ENCODE measurements around the gene RPL22L1. TPM values are rescaled to one million over a fixed set of nuclear protein-coding genes. Genes with fewer than 3 reads are reported as not detected.
A peak's percentile ranks its signal among the peaks of the same experiment; 100 is the strongest.
"Not testable (repeated sequence)": the region's sequence is repeated elsewhere in the genome, so short reads cannot be mapped to it uniquely, and the experiment has no call there.

Gene RPL22L1
- total RNA-seq (2014; rRNA removed; shearing (Covaris generic); ENCODE audit: low replicate concordance) = 97.0 and 146 TPM in 2 replicates

DNA sequence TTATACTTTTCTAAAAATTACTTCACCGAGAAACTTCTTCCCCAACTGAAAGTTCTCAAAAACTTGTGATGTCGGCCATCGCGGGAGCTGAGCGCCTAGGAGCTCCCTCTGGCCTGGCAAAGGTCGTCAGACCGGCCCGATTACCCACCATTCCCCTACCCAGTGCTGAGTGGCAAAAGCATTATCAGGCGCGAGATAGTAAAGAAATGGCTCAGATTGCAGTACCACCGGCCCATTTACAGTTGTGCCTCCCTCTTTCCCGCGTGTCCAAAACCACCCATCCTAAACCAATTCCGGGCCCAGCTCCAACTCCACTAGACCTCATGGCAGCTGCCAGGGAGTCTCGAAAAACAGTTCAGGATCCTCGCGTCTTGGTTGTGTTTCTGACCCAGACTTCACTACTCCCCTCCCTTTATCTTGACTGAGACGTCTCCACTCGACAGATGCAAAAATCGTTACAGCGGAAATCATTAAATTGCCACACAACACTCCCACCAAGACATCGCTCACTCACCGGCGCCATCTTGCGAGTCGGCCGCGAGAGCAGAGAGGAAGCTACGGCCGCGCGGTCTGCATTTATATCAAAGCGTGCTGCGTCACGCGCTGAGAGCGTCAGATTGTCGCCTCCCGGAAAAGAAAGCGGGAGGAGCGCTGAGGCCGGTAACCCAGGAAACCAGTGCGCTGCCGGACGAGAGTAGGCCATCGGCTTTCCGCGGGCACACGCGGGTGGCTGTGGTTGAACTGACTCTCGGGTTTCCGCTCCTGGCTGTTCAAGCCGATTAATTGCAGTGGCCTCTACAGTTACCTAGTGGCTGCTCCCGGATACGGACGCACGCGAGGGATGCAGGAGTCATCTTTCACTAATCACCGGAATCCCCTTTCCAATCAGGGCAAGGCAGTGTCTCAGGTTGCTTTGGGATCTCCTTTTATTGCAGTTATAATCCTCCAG, at the start of gene RPL22L1:
Gene RPL22L1 (minus strand): TSS at position 551 of the 949 bp plus-strand sequence. CDS start 28 bp downstream, at position 523.
- in situ Hi-C loops (cut with HindIII; ENCODE audit: low pct_unique_long_range_greater_than_20kb, low sequenced_read_pairs) = no loop called here
- peak; percentile 98 for DNase-seq (ENCODE audit: low read depth)

- in situ Hi-C loops (cut with HindIII; ENCODE audit: low pct_unique_long_range_greater_than_20kb, low sequenced_read_pairs) = no loop called here
- DNase-seq (ENCODE audit: low read depth) = no peak
These were observed 48.7 kb upstream of the RPL22L1 start for GRCh38 chr3:170918715-170919114.

DNA sequence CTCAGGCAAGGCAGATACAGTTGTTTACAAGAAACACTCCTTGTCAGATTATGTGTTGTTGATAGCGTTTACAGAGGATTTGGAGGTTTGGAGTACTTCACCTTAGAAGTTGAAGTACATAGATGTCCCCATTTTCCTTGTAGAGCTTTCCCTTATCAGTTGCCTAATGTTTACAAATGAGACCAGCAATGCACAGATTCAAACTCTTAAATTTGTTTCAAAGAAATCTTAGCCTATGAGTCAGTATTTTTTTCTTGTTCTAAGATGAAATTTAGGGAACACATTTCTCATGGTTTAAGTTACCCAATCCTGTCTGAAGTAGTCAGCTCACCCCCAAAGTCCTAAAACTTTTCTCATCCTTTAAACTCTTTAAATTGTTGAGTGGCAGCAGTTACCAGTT, 44.7 kb upstream of the RPL22L1 start:
- no peak for DNase-seq (ENCODE audit: low read depth)
- in situ Hi-C loops (cut with HindIII; ENCODE audit: low pct_unique_long_range_greater_than_20kb, low sequenced_read_pairs) = no loop called here

DNA sequence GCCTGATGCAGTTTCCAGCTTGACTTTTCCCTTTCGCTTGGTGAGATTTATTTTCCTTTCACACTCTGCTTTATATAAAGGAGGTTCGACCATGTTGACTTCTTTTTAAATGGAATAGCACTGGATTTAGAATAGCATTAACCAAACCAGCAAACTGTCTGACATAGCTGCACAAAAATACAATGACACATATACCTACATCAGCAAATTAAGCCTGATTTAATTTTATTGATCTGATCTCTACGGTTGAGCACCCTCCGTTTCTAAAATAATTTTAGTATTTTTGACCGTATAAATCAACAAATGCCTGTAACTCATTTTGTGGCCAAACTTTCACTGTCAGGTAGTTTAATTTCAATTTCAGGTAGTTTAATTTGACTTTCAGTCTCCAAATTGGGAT, 44.2 kb upstream of the RPL22L1 start:
- in situ Hi-C loops (cut with HindIII; ENCODE audit: low pct_unique_long_range_greater_than_20kb, low sequenced_read_pairs) = no loop called here
- no peak for DNase-seq (ENCODE audit: low read depth)

GRCh38 chr3:170911051-170911450, 41.1 kb upstream of the RPL22L1 start:
- no peak for DNase-seq (ENCODE audit: low read depth)
- in situ Hi-C loops (cut with HindIII; ENCODE audit: low pct_unique_long_range_greater_than_20kb, low sequenced_read_pairs) = no loop called here

- DNase-seq (ENCODE audit: low read depth) = no peak
- in situ Hi-C loops (cut with HindIII; ENCODE audit: low pct_unique_long_range_greater_than_20kb, low sequenced_read_pairs) = no loop called here
These were observed 40.5 kb upstream of the RPL22L1 start for GRCh38 chr3:170910542-170910941.

DNA sequence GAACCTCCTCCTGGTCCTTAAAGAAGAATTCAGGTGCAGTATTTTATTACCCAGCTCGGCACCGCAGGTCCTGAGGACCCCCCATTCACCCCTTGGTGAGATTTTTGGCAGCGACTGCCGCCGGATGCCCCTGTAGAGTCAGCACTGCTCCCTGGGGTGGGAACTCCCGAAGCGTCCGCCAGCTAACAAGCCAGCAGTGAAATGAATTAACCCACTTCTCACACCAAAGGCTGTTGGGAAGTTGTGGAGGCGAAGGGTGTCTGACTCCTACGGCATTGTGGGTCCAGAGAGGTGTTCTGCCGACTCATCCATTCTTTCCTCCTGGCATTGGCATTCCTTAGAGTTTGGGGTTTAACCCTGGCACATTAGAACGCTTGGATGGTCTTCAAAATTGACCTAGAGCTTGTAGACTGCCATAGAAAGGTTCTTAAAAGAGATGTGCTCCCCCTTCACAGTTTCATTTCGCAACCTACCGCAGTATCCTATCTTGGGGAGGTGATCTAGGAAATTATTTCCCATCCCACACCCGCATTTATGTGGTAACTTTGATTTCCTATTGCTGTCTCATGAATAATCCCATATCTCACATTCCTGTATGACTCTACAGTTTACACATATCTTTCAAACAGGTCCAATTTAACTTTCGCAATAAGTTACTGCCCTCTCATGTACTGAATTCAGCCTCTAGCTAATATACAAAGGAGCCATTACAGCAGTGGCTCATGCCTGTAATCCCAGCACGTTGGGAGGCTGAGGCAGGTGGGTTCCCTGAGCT, 39.3 kb upstream of the RPL22L1 start:
- peak; percentile 44 for DNase-seq (ENCODE audit: low read depth)
- in situ Hi-C loops (cut with HindIII; ENCODE audit: low pct_unique_long_range_greater_than_20kb, low sequenced_read_pairs) = no loop called here

GRCh38 chr3:170908235-170909116, 38.5 kb upstream of the RPL22L1 start, which contains the start of gene EIF5A2:
Gene EIF5A2 (minus strand): TSS chr3:170908637. CDS start chr3:170907806, 831 bp downstream.
- DNase-seq (ENCODE audit: low read depth) = peak; percentile 97
- in situ Hi-C loops (cut with HindIII; ENCODE audit: low pct_unique_long_range_greater_than_20kb, low sequenced_read_pairs) = no loop called here

DNA sequence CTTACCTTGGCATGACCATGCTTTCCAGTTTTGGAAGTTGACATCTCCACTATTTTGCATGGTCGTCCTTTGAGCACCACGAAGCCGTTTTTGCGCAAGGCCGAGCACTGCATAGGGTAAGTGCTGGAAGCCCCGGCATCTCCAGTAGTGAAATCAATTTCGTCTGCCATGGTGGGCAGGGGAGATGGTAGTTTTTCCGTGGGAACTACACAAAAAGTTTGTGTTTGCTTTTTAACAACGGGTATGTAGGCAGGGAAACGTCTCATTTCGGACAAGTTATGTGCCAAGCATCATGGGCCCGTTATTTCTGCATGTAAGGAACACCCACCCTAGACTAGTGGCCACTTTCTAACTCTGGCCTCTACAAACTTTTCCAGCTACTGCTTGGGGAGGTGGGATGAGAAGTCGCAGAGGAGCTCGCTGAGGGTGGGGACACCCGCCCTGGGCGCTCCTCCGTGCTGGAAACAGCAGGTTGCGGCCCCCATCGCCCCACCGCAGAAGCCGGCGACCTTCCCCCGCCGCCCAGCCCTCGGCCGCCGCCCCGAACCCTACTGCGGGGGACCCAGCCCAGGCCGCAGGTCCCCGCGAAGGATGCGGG, 37.7 kb upstream of the RPL22L1 start:
- in situ Hi-C loops (cut with HindIII; ENCODE audit: low pct_unique_long_range_greater_than_20kb, low sequenced_read_pairs) = no loop called here
- peak; percentile 48 for DNase-seq (ENCODE audit: low read depth)

GRCh38 chr3:170905862-170906261, 35.9 kb upstream of the RPL22L1 start:
- DNase-seq (ENCODE audit: low read depth) = no peak
- in situ Hi-C loops (cut with HindIII; ENCODE audit: low pct_unique_long_range_greater_than_20kb, low sequenced_read_pairs) = no loop called here

DNA sequence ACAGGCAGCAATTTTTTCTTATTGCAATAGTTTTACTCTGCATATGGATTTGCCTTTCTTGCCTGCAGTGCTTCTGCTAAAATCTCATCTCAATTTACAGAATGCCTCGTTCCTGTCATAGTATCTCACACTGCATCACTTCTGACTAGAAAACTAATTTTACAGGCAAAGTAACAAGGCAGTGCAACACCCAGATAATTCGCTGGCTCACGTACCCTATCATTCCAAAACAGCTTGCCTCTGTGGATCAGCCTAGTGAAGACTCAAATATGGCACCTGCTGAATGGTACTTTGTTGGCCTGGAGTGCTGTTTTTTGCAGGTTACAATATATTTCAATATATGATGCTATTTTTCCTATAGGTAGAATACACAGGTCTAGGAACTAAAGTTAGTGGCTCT, 33.1 kb upstream of the RPL22L1 start:
- no peak for DNase-seq (ENCODE audit: low read depth)
- in situ Hi-C loops (cut with HindIII; ENCODE audit: low pct_unique_long_range_greater_than_20kb, low sequenced_read_pairs) = no loop called here

- no peak for DNase-seq (ENCODE audit: low read depth)
- in situ Hi-C loops (cut with HindIII; ENCODE audit: low pct_unique_long_range_greater_than_20kb, low sequenced_read_pairs) = no loop called here
These were observed 29.5 kb upstream of the RPL22L1 start for GRCh38 chr3:170899455-170899854.

DNA sequence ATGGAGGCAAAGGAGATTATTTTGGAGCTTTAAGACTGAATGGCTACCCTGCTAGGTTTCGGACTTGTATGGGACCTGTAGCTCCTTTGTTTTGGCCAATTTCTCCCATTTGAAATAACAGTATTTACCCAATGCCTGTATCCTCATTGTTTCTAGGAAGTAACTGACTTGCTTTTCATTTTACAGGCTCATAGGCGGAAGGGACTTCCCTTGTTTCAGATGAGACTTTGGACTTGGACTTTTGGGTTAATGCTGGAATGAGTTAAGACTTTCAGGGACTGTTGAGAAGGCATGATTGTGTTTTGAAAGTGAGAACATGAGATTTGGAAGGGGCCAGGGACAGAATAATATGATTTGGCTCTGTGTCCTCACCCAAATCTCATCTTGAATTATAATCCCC, 28.0 kb upstream of the RPL22L1 start:
- in situ Hi-C loops (cut with HindIII; ENCODE audit: low pct_unique_long_range_greater_than_20kb, low sequenced_read_pairs) = no loop called here
- no peak for DNase-seq (ENCODE audit: low read depth)

GRCh38 chr3:170897199-170897598, 27.2 kb upstream of the RPL22L1 start:
- DNase-seq (ENCODE audit: low read depth); in situ Hi-C loops (cut with HindIII; ENCODE audit: low pct_unique_long_range_greater_than_20kb, low sequenced_read_pairs): not testable (repeated sequence)

DNA sequence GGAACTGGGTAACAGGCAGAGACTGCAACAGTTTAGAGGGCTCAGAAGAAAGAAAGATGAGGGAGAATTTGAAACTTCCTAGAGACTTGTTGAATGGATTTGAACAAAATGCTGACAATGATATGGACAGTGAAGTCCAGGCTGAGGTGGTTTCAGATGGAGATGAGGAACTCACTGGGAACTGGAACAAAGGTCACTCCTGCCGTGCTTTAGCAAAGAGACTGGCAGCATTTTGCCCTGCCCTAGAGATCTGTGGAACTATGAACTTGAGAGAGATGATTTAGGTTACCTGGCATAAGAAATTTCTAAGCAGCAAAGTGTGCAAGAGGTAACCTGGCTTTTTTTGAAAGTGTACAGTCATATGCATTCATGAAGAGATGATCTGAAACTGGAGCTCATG, 26.8 kb upstream of the RPL22L1 start:
- in situ Hi-C loops (cut with HindIII; ENCODE audit: low pct_unique_long_range_greater_than_20kb, low sequenced_read_pairs) = no loop called here
- DNase-seq (ENCODE audit: low read depth) = no peak

DNA sequence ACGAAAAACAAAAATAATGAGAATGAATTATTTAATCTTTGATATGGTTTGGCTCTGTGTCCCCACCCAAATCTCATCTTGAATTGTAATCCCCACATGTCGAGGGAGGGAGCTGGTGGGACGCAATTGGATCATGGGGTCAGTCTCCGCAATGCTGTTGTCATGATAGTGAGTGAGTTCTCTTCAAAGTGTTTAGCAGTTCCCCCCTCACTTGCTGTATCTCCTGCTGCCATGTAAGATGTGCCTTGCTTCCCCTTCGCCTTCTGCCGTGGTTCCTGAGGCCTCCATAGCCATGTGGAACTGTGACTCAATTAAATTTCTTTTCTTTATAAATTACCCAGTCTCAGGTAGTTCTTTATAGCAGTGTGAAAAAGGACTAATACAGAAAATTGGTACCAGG, 26.3 kb upstream of the RPL22L1 start:
- DNase-seq (ENCODE audit: low read depth); in situ Hi-C loops (cut with HindIII; ENCODE audit: low pct_unique_long_range_greater_than_20kb, low sequenced_read_pairs): not testable (repeated sequence)

DNA sequence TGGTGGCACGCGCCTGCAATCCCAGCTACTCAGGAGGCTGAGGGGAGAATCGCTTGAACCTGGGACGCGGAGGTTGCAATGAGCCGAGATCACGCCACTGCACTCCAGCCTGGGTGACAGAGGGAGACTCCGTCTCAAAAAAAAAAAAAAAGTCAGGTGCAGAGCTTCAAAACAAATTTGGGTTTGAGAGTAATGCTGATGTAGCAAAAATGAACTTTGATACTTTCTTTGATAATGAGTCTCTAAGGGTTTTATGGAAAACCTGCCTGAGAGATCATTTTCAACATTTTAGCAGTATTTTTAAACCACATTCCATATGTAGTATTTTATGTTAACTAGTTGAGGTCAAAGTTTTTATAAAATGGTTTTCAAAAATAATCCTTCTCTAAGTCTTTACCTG, 23.9 kb upstream of the RPL22L1 start:
- no peak for DNase-seq (ENCODE audit: low read depth)
- in situ Hi-C loops (cut with HindIII; ENCODE audit: low pct_unique_long_range_greater_than_20kb, low sequenced_read_pairs) = no loop called here

DNA sequence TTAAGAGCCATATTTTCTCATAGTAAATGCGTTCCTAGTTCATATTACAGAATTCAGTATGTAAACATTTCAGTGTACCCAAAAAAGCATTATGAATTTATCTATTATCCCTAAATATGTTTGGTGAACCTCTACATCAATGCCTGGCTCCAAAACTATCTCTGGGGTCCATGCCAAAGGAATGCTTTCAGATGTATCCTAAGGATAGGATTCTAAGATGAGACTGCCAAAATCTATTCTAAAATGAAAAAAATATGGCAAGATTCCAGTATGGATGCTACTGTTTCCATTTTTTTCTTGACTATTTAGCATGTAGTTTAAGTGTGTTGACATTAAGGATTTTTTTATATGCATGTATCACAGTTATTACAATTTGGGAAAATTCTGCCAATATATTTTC, 19.6 kb upstream of the RPL22L1 start:
- in situ Hi-C loops (cut with HindIII; ENCODE audit: low pct_unique_long_range_greater_than_20kb, low sequenced_read_pairs) = no loop called here
- no peak for DNase-seq (ENCODE audit: low read depth)

Measured in Caki2 (cell line).